ENCODE results near the gene GTF2A2. TPM values are rescaled to one million over a fixed set of nuclear protein-coding genes. Genes with fewer than 3 reads are reported as not detected.

Gene GTF2A2
- total RNA-seq, 1 experiment from 2014 or later = 175 TPM

- Histone ChIP-seq H3K9me2 (ENCODE audit: insufficient read depth) (no peaks in the 10 kb centered on the region), H3K9me3 (ENCODE audit: control insufficient read depth in 1 of 2, insufficient read depth in 1 of 2, low read depth in 1 of 2, low read length in 2 of 2) (no peaks in the 10 kb centered on the region), H3K27me3 (ENCODE audit: insufficient read depth, low read length) (no peaks in the 10 kb centered on the region), H3K9ac (ENCODE audit: low read length) (no peak overlapping the region), H2AFZ (ENCODE audit: low read depth, low read length, poor library complexity, severe bottlenecking) (no peak overlapping the region), H3K4me2 (ENCODE audit: low read length) (no peak overlapping the region), H4K20me1 (ENCODE audit: insufficient read depth) (no peaks in the 10 kb centered on the region), H3K4me3 (replicated peaks in 1 of 2; ENCODE audit: low read depth in 1 of 2, low read length in 2 of 2) (no peak overlapping the region), H3K4me1 (ENCODE audit: control insufficient read depth in 1 of 2, insufficient read depth in 2 of 2, low read length in 2 of 2) (peaks cover 15% of the 10 kb centered on the region in 2 experiments), H3K36me3 (ENCODE audit: control insufficient read depth in 1 of 2, insufficient read depth in 2 of 2, low read length in 2 of 2) (peaks cover 0 to 7% of the 10 kb centered on the region in 2 experiments; a peak in 2 of 4 replicates), H3K27ac (ENCODE audit: low read depth, low read length) (no peak overlapping the region), H3K79me2 (ENCODE audit: insufficient read depth, low read length) (peaks cover 68% of the 10 kb centered on the region)
- ChIA-PET POLR2A (no interaction called here), RAD21 (ENCODE audit: low non-redundant PET in 1 of 2, low total read pairs in 2 of 2, uncharacterized antibody in 2 of 2, unreplicated experiment in 2 of 2) (no interaction called here), CTCF (no interaction called here)
- ATAC-seq = no peak
- TSS peak; percentile 5 for BruUV-seq (replicated peaks)
- TF ChIP-seq, protein P1, sequence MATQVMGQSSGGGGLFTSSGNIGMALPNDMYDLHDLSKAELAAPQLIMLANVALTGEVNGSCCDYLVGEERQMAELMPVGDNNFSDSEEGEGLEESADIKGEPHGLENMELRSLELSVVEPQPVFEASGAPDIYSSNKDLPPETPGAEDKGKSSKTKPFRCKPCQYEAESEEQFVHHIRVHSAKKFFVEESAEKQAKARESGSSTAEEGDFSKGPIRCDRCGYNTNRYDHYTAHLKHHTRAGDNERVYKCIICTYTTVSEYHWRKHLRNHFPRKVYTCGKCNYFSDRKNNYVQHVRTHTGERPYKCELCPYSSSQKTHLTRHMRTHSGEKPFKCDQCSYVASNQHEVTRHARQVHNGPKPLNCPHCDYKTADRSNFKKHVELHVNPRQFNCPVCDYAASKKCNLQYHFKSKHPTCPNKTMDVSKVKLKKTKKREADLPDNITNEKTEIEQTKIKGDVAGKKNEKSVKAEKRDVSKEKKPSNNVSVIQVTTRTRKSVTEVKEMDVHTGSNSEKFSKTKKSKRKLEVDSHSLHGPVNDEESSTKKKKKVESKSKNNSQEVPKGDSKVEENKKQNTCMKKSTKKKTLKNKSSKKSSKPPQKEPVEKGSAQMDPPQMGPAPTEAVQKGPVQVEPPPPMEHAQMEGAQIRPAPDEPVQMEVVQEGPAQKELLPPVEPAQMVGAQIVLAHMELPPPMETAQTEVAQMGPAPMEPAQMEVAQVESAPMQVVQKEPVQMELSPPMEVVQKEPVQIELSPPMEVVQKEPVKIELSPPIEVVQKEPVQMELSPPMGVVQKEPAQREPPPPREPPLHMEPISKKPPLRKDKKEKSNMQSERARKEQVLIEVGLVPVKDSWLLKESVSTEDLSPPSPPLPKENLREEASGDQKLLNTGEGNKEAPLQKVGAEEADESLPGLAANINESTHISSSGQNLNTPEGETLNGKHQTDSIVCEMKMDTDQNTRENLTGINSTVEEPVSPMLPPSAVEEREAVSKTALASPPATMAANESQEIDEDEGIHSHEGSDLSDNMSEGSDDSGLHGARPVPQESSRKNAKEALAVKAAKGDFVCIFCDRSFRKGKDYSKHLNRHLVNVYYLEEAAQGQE (IDR thresholded peaks at IDR 0.05; ENCODE audit: low read depth) = no peak
- no peak for TF ChIP-seq ELF1 (IDR thresholded peaks at IDR 0.05; ENCODE audit: borderline replicate concordance, low read depth)
- TF ChIP-seq CTCF (IDR thresholded peaks at IDR 0.05 in 2 of 3, conservative IDR thresholded peaks at IDR 0.05 in 1 of 3; ENCODE audit: borderline replicate concordance in 1 of 3, insufficient read depth in 1 of 3, low read depth in 2 of 3, low read length in 2 of 3) = no peak
- TF ChIP-seq SP1 (IDR thresholded peaks at IDR 0.05; ENCODE audit: low read depth) = no peak
- no peak for TF ChIP-seq EZH2 (IDR thresholded peaks at IDR 0.05)
- TF ChIP-seq RAD21 (IDR thresholded peaks at IDR 0.05; ENCODE audit: low read depth) = no peak
- no peak for TF ChIP-seq YY1 (IDR thresholded peaks at IDR 0.05; ENCODE audit: extremely low read depth, insufficient replicate concordance, low read depth, low read length)
- no peak for TF ChIP-seq SRF (IDR thresholded peaks at IDR 0.05; ENCODE audit: low read depth)
- TF ChIP-seq ZNF274 (IDR thresholded peaks at IDR 0.05; ENCODE audit: low read depth, low read length) = no peak
- no peak for TF ChIP-seq EZH2phosphoT487 (IDR thresholded peaks at IDR 0.05; ENCODE audit: borderline replicate concordance)
- no peak for DNase-seq (ENCODE audit: low read depth, low spot score)
- intact Hi-C loops (cut with micrococcal nuclease) = no loop called here
These were observed 29.1 kb upstream of the GTF2A2 start for GRCh38 chr15:59686389-59686788.
